RWPE2 (cell line): ENCODE measurements around the gene PTH.

ENCODE experiments used
- ATAC-seq: fragments of 200-7000 bp; cut with Tn5 transposase; 3 replicates; pipeline ENCODE4 v1.9.1; 2021; ENCODE audit warnings: low read depth
- DNase-seq: peaks from one replicate; pipeline ENCODE4 v3.0.0-alpha.2; 2020; ENCODE audit warnings: low spot score
- H3K27ac ChIP-seq: fragments of 450-650 bp; 2 replicates; pipeline ENCODE4 v1.5.1; 2017; ENCODE audit warnings: mild to moderate bottlenecking; ENCODE audit not compliant: poor library complexity, severe bottlenecking
- H3K27me3 ChIP-seq: fragments of 250-450 bp; sonication (Bioruptor Pico); 2 replicates; pipeline ENCODE4 v1.5.1; 2021; ENCODE audit warnings: mild to moderate bottlenecking, moderate library complexity; ENCODE audit not compliant: insufficient read depth, poor library complexity, severe bottlenecking
- H3K36me3 ChIP-seq: fragments of 250-450 bp; sonication (Bioruptor Pico); 2 replicates; pipeline ENCODE4 v1.5.1; 2020; ENCODE audit warnings: low read depth, mild to moderate bottlenecking, moderate library complexity
- H3K4me1 ChIP-seq: fragments of 250-450 bp; sonication (Bioruptor Pico); 2 replicates; pipeline ENCODE4 v1.5.1; 2021; ENCODE audit warnings: mild to moderate bottlenecking, moderate library complexity; ENCODE audit not compliant: insufficient read depth, poor library complexity, severe bottlenecking
- H3K4me3 ChIP-seq: fragments of 250-450 bp; sonication (Bioruptor Pico); 2 replicates; pipeline ENCODE4 v1.5.1; 2021; ENCODE audit warnings: mild to moderate bottlenecking, moderate library complexity; ENCODE audit not compliant: severe bottlenecking
- H3K9me3 ChIP-seq: fragments of 250-450 bp; sonication (Bioruptor Pico); 2 replicates; pipeline ENCODE4 v1.5.1; 2021; ENCODE audit warnings: mild to moderate bottlenecking, moderate library complexity; ENCODE audit not compliant: severe bottlenecking
- TF ChIP-seq, protein P1 (sequence below): fragments of 450-650 bp; IDR thresholded peaks from one replicate; pipeline ENCODE4 v1.5.1; 2017; ENCODE audit warnings: mild to moderate bottlenecking, moderate library complexity; ENCODE audit not compliant: poor library complexity, severe bottlenecking

Gene PTH

DNA sequence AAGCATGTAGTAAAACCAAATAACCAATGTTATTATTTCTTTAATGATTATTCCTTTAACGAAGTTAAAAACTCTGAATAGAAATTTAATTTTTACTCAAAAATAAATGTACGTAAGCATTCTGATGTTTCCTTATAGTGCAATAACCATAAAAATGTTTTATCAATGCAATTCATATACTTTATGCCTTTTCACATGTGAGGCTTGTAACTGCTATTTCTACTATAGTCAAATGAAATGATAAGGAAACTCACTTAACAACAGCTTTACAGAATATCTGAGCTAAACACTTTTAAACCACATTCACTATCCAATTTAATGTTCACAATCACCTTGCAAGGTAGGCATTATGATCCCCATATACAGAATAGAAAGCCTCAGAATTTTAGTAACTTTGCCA lies 50.2 kb downstream of the PTH start:
- Histone ChIP-seq H3K4me1 (peaks cover 18% of the 10 kb centered on the region), H3K9me3 (peaks cover 4% of the 10 kb centered on the region), H3K27ac (no peak overlapping the region), H3K4me3 (no peak overlapping the region), H3K27me3 (no peaks in the 10 kb centered on the region), H3K36me3 (peaks cover 3% of the 10 kb centered on the region; the same call in 1 of the 2 replicates)
- no peak for ATAC-seq
- TF ChIP-seq, protein P1, sequence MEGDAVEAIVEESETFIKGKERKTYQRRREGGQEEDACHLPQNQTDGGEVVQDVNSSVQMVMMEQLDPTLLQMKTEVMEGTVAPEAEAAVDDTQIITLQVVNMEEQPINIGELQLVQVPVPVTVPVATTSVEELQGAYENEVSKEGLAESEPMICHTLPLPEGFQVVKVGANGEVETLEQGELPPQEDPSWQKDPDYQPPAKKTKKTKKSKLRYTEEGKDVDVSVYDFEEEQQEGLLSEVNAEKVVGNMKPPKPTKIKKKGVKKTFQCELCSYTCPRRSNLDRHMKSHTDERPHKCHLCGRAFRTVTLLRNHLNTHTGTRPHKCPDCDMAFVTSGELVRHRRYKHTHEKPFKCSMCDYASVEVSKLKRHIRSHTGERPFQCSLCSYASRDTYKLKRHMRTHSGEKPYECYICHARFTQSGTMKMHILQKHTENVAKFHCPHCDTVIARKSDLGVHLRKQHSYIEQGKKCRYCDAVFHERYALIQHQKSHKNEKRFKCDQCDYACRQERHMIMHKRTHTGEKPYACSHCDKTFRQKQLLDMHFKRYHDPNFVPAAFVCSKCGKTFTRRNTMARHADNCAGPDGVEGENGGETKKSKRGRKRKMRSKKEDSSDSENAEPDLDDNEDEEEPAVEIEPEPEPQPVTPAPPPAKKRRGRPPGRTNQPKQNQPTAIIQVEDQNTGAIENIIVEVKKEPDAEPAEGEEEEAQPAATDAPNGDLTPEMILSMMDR, result no peak
- DNase-seq, result no peak
